Measurements from ENCODE around the gene ARL9.
"Not testable (repeated sequence)": the region's sequence is repeated elsewhere in the genome, so short reads cannot be mapped to it uniquely, and the experiment has no call there.

DNA sequence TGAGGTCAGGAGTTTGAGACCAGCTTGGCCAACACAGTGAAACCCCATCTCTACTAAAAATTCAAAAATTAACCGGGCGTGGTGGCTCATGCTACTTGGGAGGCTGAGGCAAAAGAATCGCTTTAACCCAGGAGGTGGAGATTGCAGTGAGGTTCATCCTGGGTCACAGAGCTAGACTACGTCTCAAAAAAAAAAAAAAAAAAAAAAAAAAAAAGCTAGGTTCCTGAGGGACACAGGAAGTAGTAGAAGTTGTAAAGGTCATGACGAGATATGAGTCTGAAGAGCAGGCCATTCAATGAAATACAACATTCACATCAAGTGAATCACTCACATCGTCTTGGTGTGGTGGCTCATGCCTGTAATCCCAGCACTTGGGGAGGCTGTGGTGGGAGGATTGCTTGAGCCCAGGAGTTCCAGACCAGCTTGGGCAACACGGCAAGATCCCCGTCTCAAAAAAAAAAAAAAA lies 39.3 kb upstream of the ARL9 start:
- TF ChIP-seq, protein P1, sequence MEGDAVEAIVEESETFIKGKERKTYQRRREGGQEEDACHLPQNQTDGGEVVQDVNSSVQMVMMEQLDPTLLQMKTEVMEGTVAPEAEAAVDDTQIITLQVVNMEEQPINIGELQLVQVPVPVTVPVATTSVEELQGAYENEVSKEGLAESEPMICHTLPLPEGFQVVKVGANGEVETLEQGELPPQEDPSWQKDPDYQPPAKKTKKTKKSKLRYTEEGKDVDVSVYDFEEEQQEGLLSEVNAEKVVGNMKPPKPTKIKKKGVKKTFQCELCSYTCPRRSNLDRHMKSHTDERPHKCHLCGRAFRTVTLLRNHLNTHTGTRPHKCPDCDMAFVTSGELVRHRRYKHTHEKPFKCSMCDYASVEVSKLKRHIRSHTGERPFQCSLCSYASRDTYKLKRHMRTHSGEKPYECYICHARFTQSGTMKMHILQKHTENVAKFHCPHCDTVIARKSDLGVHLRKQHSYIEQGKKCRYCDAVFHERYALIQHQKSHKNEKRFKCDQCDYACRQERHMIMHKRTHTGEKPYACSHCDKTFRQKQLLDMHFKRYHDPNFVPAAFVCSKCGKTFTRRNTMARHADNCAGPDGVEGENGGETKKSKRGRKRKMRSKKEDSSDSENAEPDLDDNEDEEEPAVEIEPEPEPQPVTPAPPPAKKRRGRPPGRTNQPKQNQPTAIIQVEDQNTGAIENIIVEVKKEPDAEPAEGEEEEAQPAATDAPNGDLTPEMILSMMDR (IDR thresholded peaks at IDR 0.05) = not testable (repeated sequence)
- TF ChIP-seq POLR2A (IDR thresholded peaks at IDR 0.05) = not testable (repeated sequence)

Measured in heart left ventricle (tissue), 13 donors.